A673 (cell line): ENCODE measurements around the gene LGR6. TPM values are rescaled to one million over a fixed set of nuclear protein-coding genes. Genes with fewer than 3 reads are reported as not detected.
"Not testable (repeated sequence)": the region's sequence is repeated elsewhere in the genome, so short reads cannot be mapped to it uniquely, and the experiment has no call there.

Experiments used
- BruUV-seq: library from RNA; stranded (reverse); fragments of 400-500 nt; replicated peaks from 2 replicates; lab custom pipeline; 2021; lab: Mats Ljungman, UMichigan
- CTCF ChIA-PET: fragments of 300-600 bp; sonication (Branson Sonifier 250); formaldehyde crosslinking; loops from one replicate; lab custom pipeline; 2022; ENCODE audit warnings: antibody characterized with exemption; lab: Charles Lee
- POLR2A ChIA-PET: fragments of 300-600 bp; sonication (Branson Sonifier 250); formaldehyde crosslinking; loops from one replicate; lab custom pipeline; 2022; ENCODE audit warnings: antibody characterized with exemption; ENCODE audit not compliant: low non-redundant PET; lab: Charles Lee
- DNase-seq: peaks from one replicate; pipeline ENCODE4 v3.0.0-alpha.2; 2015; ENCODE audit warnings: low spot score
- H3K27ac ChIP-seq: fragments of 200-600 bp; sonication (generic); 2 replicates; pipeline ENCODE4 v1.5.1; 2016; ENCODE audit warnings: mixed run types, low read depth, mild to moderate bottlenecking, mixed read lengths, antibody characterized with exemption, low read length; ENCODE audit not compliant: poor library complexity, severe bottlenecking
- H3K27me3 ChIP-seq: fragments of 200-600 bp; sonication (generic); replicated peaks from 2 replicates; pipeline ENCODE4 v1.6.1; 2017; ENCODE audit warnings: mixed run types, low read depth, mild to moderate bottlenecking, mixed read lengths, antibody characterized with exemption, low read length; ENCODE audit not compliant: insufficient read depth, poor library complexity
- H3K36me3 ChIP-seq: fragments of 200-600 bp; sonication (generic); 2 replicates; pipeline ENCODE4 v1.6.1; 2016; ENCODE audit warnings: mixed run types, mild to moderate bottlenecking, mixed read lengths, antibody characterized with exemption, low read length; ENCODE audit not compliant: insufficient read depth, poor library complexity, severe bottlenecking
- H3K4me1 ChIP-seq: fragments of 200-600 bp; sonication (generic); 2 replicates; pipeline ENCODE4 v1.6.1; 2017; ENCODE audit warnings: mixed run types, mild to moderate bottlenecking, mixed read lengths, antibody characterized with exemption, low read length; ENCODE audit not compliant: insufficient read depth, poor library complexity, severe bottlenecking
- H3K4me3 ChIP-seq: fragments of 200-600 bp; sonication (generic); 2 replicates; pipeline ENCODE4 v1.5.1; 2016; ENCODE audit warnings: low read depth, mixed run types, mild to moderate bottlenecking, mixed read lengths, low read length; ENCODE audit not compliant: poor library complexity, severe bottlenecking
- H3K9me3 ChIP-seq: fragments of 200-600 bp; sonication (generic); 2 replicates; pipeline ENCODE4 v1.6.1; 2016; ENCODE audit warnings: mixed run types, low read depth, mild to moderate bottlenecking, mixed read lengths, antibody characterized with exemption, low read length; ENCODE audit not compliant: poor library complexity, severe bottlenecking
- EZH2 ChIP-seq: fragments of 200-600 bp; sonication (generic); IDR thresholded peaks from 2 replicates; pipeline ENCODE4 v1.6.1; 2017; ENCODE audit warnings: borderline replicate concordance, low read depth, mild to moderate bottlenecking, mixed read lengths, antibody characterized with exemption, low read length; ENCODE audit not compliant: poor library complexity, severe bottlenecking
- intact Hi-C: fragments of 100-400 bp; cut with micrococcal nuclease; formaldehyde crosslinking; loops from one replicate; pipeline ENCODE4 v1.10.0; 2022; ENCODE audit not compliant: unreplicated experiment
- total RNA-seq: library from RNA; stranded (reverse); gene quantifications from 2 replicates; pipeline ENCODE4 v1.2.3, GENCODE V29; 2021
- TF ChIP-seq, protein P1 (sequence below): fragments of 300-800, 200-600 bp; sonication (generic); conservative IDR thresholded peaks from 2 replicates; pipeline ENCODE4 v1.5.1; 2017; ENCODE audit warnings: low read depth, mild to moderate bottlenecking, antibody characterized with exemption, low read length, moderate library complexity, mixed read lengths

The LGR6 gene
- total RNA-seq, 1 experiment from 2014 or later: not detected

DNA sequence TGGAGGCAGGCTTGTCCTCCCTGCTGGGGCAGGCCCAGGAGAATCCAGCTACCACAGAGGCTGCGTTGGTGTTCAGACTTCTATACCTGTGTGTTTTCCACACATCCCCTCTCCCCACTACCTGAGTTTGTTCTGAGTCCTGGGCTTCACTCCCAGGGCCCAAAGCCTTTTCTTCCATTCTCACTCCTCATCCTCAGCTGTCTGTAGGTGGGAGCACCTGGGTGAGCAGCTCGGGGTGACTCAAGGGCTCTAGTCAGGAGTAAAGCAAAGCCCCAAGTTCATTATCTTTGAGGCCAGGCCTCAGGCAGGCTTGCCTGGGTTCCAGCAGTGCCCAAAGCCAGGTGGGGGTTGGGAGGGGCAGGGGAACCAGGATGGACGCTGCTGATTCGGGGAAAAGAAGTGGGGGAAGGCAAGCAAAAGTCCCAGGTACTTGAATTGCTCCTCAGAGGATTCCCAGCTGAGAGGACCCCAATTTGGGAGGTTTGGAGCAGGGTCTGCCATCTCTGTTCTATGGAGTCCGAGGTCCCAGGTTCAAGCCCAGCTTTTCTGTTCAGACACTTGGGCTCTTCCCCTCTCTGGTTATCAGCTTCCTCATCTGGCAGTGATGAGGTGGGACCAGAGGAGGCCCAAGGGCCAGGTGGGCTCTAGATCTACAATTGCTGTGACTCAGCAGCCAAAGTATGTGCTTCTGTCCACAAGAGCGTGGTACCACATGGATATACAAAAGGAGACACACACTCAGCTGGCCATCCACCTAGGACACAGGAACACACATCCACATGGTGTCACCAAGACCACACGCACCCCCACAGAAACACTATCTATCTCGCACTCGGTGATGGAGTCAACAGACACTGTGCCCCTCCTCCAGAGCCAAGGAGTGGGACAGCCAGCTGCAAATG lies 27.4 kb upstream of the LGR6 start:
- BruUV-seq: no TSS peak
- no peaks in the 10 kb centered on the region for H3K36me3 ChIP-seq
- no peak overlapping the region for H3K27ac ChIP-seq
- H3K4me3 ChIP-seq: no peak overlapping the region
- ChIA-PET CTCF (no interaction called here), POLR2A (no interaction called here)
- TF ChIP-seq, protein P1, sequence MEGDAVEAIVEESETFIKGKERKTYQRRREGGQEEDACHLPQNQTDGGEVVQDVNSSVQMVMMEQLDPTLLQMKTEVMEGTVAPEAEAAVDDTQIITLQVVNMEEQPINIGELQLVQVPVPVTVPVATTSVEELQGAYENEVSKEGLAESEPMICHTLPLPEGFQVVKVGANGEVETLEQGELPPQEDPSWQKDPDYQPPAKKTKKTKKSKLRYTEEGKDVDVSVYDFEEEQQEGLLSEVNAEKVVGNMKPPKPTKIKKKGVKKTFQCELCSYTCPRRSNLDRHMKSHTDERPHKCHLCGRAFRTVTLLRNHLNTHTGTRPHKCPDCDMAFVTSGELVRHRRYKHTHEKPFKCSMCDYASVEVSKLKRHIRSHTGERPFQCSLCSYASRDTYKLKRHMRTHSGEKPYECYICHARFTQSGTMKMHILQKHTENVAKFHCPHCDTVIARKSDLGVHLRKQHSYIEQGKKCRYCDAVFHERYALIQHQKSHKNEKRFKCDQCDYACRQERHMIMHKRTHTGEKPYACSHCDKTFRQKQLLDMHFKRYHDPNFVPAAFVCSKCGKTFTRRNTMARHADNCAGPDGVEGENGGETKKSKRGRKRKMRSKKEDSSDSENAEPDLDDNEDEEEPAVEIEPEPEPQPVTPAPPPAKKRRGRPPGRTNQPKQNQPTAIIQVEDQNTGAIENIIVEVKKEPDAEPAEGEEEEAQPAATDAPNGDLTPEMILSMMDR: no peak
- no peak for TF ChIP-seq EZH2
- intact Hi-C loops: no loop called here
- peaks cover 14% of the 10 kb centered on the region for H3K4me1 ChIP-seq
- no peaks in the 10 kb centered on the region for H3K9me3 ChIP-seq
- no peak for DNase-seq
- H3K27me3 ChIP-seq: no peaks in the 10 kb centered on the region

- CTCF ChIA-PET, H3K4me1 ChIP-seq, H3K4me3 ChIP-seq, BruUV-seq, H3K27ac ChIP-seq, H3K9me3 ChIP-seq, H3K36me3 ChIP-seq, POLR2A ChIA-PET, DNase-seq, H3K27me3 ChIP-seq, intact Hi-C loops: not testable (repeated sequence)
These were observed 26.5 kb upstream of the LGR6 start for GRCh38 chr1:202167054-202167453.

DNA sequence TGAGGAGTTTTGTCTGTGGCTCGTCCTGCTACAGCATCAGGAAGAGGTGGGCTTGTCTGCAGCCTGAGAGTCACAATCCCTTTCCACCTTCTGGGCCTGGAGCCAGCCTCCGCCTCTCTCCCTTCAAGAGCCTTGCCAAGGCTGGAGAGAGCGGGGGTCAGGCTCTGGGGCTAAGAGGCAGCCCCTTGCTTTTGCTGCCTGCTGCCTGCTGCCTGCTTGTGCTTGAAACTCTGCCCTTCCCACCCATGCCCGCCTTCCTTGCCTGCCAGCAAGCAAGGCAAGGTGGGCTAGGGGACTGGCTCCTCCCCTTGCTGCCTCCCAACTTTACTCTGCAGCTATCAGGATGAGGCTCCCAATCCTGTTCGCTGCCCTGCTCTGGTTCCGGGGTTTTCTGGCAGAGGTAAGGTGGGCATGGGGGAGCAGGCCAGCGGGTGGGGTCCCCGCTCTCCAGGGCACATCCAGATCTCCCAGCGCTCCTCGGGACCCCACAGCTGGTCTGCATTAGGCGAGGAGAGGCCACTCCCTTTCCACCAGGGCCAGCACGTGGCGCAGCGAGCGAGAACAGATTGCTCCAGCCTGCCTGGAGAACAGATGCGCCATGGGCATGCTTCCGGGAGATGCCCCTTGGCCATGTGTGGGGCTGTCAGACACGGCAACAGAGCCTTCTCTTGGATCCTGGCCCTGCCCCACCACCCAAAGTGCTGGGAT lies 25.7 kb upstream of the LGR6 start:
- ChIA-PET CTCF (no interaction called here), POLR2A (no interaction called here)
- no peak overlapping the region for H3K4me3 ChIP-seq
- no peak overlapping the region for H3K27ac ChIP-seq
- TF ChIP-seq, protein P1: no peak
- no peak for TF ChIP-seq EZH2
- no peaks in the 10 kb centered on the region for H3K9me3 ChIP-seq
- H3K4me1 ChIP-seq: peaks cover 7% of the 10 kb centered on the region
- no peaks in the 10 kb centered on the region for H3K36me3 ChIP-seq
- no TSS peak for BruUV-seq
- intact Hi-C loops: no loop called here
- peak; percentile 27 for DNase-seq
- H3K27me3 ChIP-seq: no peaks in the 10 kb centered on the region
